Subcutaneous abdominal adipose tissue (tissue), 5 donors: ENCODE results near the gene PDE9A.

Experiments
- H3K27ac ChIP-seq: one replicate; pipeline ENCODE4 v1.7.0; 2013; ENCODE audit warnings: low read depth, mild to moderate bottlenecking, inconsistent platforms, low read length, moderate library complexity
- H3K27me3 ChIP-seq, 5 donors: one replicate each; pipeline ENCODE4 v1.7.0; 2013; ENCODE audit warnings: low read length in 5 of 5, inconsistent platforms in 1 of 5; ENCODE audit not compliant: control insufficient read depth in 5 of 5, insufficient read depth in 4 of 5
- H3K36me3 ChIP-seq, 5 donors: one replicate each; pipeline ENCODE4 v1.7.0; 2013; ENCODE audit warnings: low read length in 5 of 5; ENCODE audit not compliant: control insufficient read depth in 5 of 5, insufficient read depth in 5 of 5
- H3K4me1 ChIP-seq, 5 donors: one replicate each; pipeline ENCODE4 v1.7.0; 2013; ENCODE audit warnings: low read length in 5 of 5, mild to moderate bottlenecking in 3 of 5, moderate library complexity in 1 of 5; ENCODE audit not compliant: control insufficient read depth in 5 of 5, insufficient read depth in 5 of 5
- H3K4me3 ChIP-seq, 5 donors: one replicate each; pipeline ENCODE4 v1.7.0; 2013; ENCODE audit warnings: low read length in 5 of 5, low read depth in 1 of 5
- H3K9ac ChIP-seq, 5 donors: one replicate each; pipeline ENCODE4 v1.7.0; 2013; ENCODE audit warnings: low read length in 5 of 5, mild to moderate bottlenecking in 4 of 5, moderate library complexity in 3 of 5
- H3K9me3 ChIP-seq, 5 donors: one replicate each; pipeline ENCODE4 v1.7.0; 2013; ENCODE audit warnings: low read length in 5 of 5; ENCODE audit not compliant: control insufficient read depth in 5 of 5
- donor health status: healthy.
- donor health status: healthy.
- donor health status: healthy.
- donor health status: healthy.
- donor health status: healthy.

Gene PDE9A

DNA sequence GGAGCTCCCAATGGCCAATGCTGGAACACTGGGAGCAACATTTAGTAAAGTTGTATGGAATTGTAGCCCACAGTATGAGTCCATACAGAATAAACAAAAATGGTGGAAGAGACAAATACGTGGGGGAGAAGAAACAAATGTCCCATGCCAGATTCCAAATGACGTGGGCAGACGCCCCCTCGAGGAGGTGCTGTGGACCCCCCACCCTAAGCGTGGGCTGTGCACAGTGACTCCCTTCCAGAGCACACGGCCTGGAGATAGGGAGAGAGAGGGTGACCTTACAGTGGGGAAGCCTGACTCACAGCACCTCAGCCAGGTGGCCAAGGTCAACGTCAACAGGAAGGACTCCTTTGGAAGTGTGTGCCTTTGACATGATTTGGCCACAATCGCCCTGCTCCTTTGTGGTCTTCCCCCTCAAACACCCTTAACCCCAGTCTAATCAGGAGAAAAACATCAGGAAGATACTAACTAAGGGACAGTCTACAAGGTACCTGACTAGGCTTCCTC, 13.7 kb upstream of the PDE9A start:
- Histone ChIP-seq H3K4me1 (peaks cover 0 to 7% (median 4%) of the 10 kb centered on the region in 5 donors), H3K36me3 (no peaks in the 10 kb centered on the region), H3K27ac (no peak overlapping the region), H3K9ac (no peak overlapping the region), H3K27me3 (peaks cover 0 to 36% (median 12%) of the 10 kb centered on the region in 5 donors), H3K4me3 (no peak overlapping the region), H3K9me3 (no peaks in the 10 kb centered on the region)

DNA sequence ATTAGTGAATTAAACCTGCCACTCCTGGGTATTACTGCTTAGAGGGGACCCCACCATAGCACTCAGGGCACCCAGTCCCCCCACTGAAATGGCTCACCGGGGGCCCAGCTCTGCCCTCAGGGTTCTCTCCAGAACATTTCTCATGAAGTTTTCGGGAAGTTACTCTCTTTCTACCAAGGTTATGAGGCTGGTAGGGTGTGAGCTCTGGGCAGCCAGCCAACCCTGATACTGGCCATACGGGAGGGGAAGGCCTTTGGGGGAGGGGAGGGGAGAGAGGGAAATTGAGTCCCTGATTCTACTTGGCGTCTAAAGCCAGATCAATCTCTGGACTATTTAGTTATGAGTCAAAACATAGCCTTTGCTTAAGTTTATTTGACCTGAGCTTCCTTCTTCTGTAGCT, 12.9 kb upstream of the PDE9A start:
- peaks cover 0 to 35% (median 13%) of the 10 kb centered on the region in 5 donors for H3K27me3 ChIP-seq
- no peak overlapping the region for H3K9ac ChIP-seq
- H3K4me3 ChIP-seq: no peak overlapping the region
- H3K36me3 ChIP-seq: no peaks in the 10 kb centered on the region
- H3K4me1 ChIP-seq: peaks cover 0 to 7% (median 4%) of the 10 kb centered on the region in 5 donors
- H3K27ac ChIP-seq: no peak overlapping the region
- H3K9me3 ChIP-seq: no peaks in the 10 kb centered on the region

DNA sequence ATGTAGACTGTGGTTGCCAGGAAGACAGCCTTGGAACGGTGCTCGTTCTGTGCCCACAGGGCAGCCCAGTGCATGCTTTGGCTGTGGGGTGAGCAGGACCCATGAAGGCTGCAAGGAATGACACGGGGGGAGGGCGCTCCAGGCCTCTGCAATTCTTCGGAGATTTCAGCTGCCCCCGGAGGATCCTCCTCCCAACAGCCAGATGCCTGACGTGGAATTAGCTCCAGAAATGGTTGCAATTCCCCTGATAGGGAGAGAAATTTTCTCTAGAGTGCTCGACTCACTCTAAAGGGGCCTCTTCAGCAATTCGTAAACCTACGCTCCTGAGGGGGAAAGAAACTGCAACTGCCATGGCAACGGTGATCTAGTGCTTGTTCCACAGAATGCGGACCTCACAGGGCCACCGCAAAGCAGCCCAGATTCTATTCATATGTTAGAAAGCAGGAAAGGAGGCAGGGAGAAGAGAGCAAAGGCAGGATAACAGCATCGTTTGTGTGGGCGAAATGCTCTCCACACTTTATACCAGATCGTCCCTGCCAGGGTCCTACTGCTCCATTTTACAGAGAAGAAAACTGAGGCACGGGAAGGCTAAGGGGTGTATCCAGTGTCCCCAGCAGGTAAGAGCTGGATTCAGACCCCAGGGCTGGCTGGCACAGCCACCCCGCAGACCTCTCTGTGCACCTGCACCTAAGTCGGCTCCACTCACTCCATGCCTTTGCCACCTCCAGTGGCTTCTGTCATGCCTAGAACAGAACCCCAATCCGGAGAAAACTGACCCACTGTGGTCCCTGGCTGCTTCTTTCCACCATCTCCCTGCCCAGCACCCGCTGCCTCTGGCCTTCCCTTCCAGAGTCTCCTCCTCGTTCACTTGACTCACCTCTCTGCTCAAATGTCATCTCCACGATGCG, 11.9 kb upstream of the PDE9A start:
- peaks cover 0 to 7% (median 4%) of the 10 kb centered on the region in 5 donors for H3K4me1 ChIP-seq
- no peak overlapping the region for H3K9ac ChIP-seq
- H3K27me3 ChIP-seq: peaks cover 0 to 30% (median 14%) of the 10 kb centered on the region in 5 donors
- H3K36me3 ChIP-seq: no peaks in the 10 kb centered on the region
- no peak overlapping the region for H3K27ac ChIP-seq
- H3K4me3 ChIP-seq: no peak overlapping the region
- H3K9me3 ChIP-seq: no peaks in the 10 kb centered on the region

DNA sequence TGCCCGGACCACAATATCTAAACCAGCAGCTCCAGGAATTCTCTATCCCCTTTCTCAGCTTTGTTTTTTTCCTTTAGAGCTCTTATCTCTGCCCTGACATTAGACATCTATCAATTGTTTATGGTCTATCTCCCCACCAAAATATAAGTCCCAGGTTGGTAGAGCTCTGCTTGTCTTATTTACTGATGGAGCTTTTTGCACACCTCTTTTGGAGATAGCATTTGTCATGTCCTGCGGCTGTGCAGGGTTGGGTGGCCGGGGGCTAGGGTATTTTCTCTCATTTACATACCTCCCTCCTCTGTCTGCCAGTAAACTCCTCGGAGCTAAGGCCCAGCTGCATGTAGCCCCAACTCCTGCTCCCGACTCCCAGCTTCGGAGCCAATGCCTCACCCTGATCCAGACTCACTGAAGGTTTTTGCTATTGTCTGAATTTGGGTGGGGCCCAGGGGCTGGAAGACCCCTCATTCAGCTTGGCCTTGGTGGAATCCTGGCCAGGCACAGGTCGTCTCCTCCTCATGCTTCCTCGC, 11.1 kb upstream of the PDE9A start:
- Histone ChIP-seq H3K27ac (no peak overlapping the region), H3K27me3 (peaks cover 0 to 30% (median 14%) of the 10 kb centered on the region in 5 donors), H3K9me3 (no peaks in the 10 kb centered on the region), H3K9ac (no peak overlapping the region), H3K4me1 (peaks cover 0 to 7% (median 4%) of the 10 kb centered on the region in 5 donors), H3K4me3 (no peak overlapping the region), H3K36me3 (no peaks in the 10 kb centered on the region)

DNA sequence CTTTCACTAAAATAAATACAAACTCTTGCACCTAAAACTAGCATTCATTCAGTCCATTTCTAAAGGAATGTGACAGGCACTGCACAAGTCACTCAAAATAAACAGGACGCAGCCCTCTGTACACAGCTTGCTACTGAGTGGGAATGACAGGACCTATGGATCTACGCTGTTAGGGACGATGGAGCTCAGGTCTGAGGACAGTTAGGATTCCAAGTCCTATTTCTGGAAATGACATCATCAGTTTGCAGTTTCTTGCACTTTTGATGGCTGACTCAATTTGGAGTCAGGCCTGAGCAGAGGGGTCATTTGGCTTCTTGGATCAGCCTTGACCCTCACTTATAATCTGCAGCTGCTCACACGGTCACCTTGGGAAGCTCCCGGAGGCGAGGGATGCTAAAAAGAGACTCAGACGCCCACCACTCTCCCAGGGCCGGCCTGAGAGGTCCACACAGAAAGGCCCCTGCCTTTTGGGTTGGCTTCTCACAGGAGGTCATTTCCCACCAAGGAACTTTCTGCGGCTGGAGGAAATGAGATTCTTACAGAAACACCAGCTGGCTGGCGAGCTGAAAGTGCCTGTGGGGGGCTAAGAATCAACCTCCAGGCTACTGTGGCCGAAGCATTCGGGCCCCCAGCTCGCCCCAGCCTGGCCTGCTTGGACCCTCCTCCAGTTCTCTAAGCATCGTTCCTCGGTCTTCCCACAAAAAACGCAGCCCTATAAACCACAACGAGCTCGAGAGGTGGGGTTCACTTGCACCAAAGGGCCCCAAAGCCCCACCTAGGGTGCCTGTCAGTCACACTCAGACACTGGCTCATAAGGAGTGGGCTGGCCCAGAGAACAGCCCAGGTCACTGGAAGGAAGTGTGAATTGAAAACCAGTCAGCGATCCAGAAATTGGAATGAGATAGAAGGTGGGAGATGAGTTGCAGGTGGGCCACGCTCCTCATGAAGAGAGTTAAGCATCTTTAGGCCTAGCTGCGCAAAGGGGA, 8.9 kb upstream of the PDE9A start:
- H3K9ac ChIP-seq: no peak overlapping the region
- no peaks in the 10 kb centered on the region for H3K36me3 ChIP-seq
- no peaks in the 10 kb centered on the region for H3K9me3 ChIP-seq
- peaks cover 0 to 18% (median 11%) of the 10 kb centered on the region in 5 donors for H3K27me3 ChIP-seq
- peaks cover 0 to 7% (median 4%) of the 10 kb centered on the region in 5 donors for H3K4me1 ChIP-seq
- H3K4me3 ChIP-seq: no peak overlapping the region
- no peak overlapping the region for H3K27ac ChIP-seq

GRCh38 chr21:42645211-42646075, 8.0 kb upstream of the PDE9A start:
- no peaks in the 10 kb centered on the region for H3K36me3 ChIP-seq
- H3K9ac ChIP-seq: no peak overlapping the region
- H3K27ac ChIP-seq: no peak overlapping the region
- no peak overlapping the region for H3K4me3 ChIP-seq
- peaks cover 0 to 7% (median 4%) of the 10 kb centered on the region in 5 donors for H3K4me1 ChIP-seq
- no peaks in the 10 kb centered on the region for H3K9me3 ChIP-seq
- peaks cover 0 to 15% (median 8%) of the 10 kb centered on the region in 5 donors for H3K27me3 ChIP-seq

GRCh38 chr21:42646076-42646825, 7.2 kb upstream of the PDE9A start:
- H3K9ac ChIP-seq: no peak overlapping the region
- H3K4me3 ChIP-seq: no peak overlapping the region
- H3K9me3 ChIP-seq: no peaks in the 10 kb centered on the region
- H3K27ac ChIP-seq: no peak overlapping the region
- H3K4me1 ChIP-seq: peaks cover 0 to 5% (median 3%) of the 10 kb centered on the region in 5 donors
- H3K36me3 ChIP-seq: no peaks in the 10 kb centered on the region
- peaks cover 0 to 15% (median 8%) of the 10 kb centered on the region in 5 donors for H3K27me3 ChIP-seq

DNA sequence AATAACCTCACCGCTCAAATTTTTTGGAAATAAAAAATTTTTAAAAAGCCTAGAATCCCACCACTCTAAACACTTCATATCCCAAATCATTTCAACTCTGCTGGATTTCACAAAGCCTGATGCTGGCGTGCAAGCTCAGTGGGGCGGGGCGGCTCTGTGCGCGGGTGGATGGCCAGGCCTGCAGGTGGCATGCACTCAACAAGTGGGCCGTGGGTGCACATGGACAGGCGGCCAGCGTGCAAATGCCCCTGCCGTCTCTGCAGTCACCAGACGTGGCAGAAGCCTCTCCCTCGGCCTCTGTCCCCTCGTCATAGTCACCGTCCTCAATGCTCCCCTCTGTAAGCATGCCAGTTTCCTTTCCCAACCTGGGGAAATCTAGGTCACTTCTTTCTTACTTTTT, 6.6 kb upstream of the PDE9A start:
- no peak overlapping the region for H3K27ac ChIP-seq
- H3K9ac ChIP-seq: no peak overlapping the region

More for the DNA sequence above, 6.6 kb upstream of the PDE9A start:
- H3K27me3 ChIP-seq: peaks cover 0 to 11% (median 4%) of the 10 kb centered on the region in 5 donors
- H3K9me3 ChIP-seq: no peaks in the 10 kb centered on the region
- no peaks in the 10 kb centered on the region for H3K36me3 ChIP-seq
- no peaks in the 10 kb centered on the region for H3K4me1 ChIP-seq
- H3K4me3 ChIP-seq: no peak overlapping the region
